Ovary (tissue), 9 donors: ENCODE results near the gene CFAP70. TPM values are rescaled to one million over a fixed set of nuclear protein-coding genes. Genes with fewer than 3 reads are reported as not detected.

ENCODE experiments used
- DNase-seq, 5 donors: peaks; one replicate each; pipeline ENCODE4 v3.0.0-alpha.2; 2019 to 2020
- H3K27ac ChIP-seq, 2 donors: fragments of 200-600 bp; one replicate each; pipeline versions ENCODE4 v1.5.1 to v1.8.0; 2019 to 2022
- H3K27me3 ChIP-seq: fragments of 200-600 bp; one replicate; pipeline ENCODE4 v1.8.0; 2022
- H3K36me3 ChIP-seq: fragments of 200-600 bp; sonication (generic); one replicate; pipeline ENCODE4 v1.5.1; 2019
- H3K4me1 ChIP-seq: one replicate; pipeline ENCODE4 v1.8.1; 2013; ENCODE audit warnings: mild to moderate bottlenecking, moderate library complexity; ENCODE audit not compliant: insufficient read depth
- H3K4me3 ChIP-seq: fragments of 200-600 bp; sonication (generic); one replicate; pipeline ENCODE4 v1.5.1; 2017
- H3K9me3 ChIP-seq, 2 donors: fragments of 200-600 bp in 1 of 2; sonication (generic) in 1 of 2; one replicate each; pipeline versions ENCODE4 v1.5.1 to v1.8.1; 2013 to 2019; ENCODE audit warnings: mild to moderate bottlenecking in 1 of 2, moderate library complexity in 1 of 2
- CTCF ChIP-seq, 3 donors: fragments of 450-650 bp in 2 of 3; fragments of 200-600 bp in 1 of 3; IDR thresholded peaks; one replicate each; pipeline versions ENCODE4 v1.5.1 to v1.8.0; 2016 to 2022; ENCODE audit warnings: antibody characterized with exemption in 3 of 3, mild to moderate bottlenecking in 1 of 3
- EP300 ChIP-seq: sonication (generic); formaldehyde crosslinking; IDR thresholded peaks from one replicate; pipeline ENCODE4 v1.6.1; 2017; ENCODE audit warnings: antibody characterized with exemption
- POLR2A ChIP-seq: fragments of 450-650 bp; IDR thresholded peaks from one replicate; pipeline ENCODE4 v1.6.1; 2017; ENCODE audit warnings: antibody characterized with exemption, mild to moderate bottlenecking, moderate library complexity
- WGBS, 3 donors: extraction: QIAGEN DNeasy Blood & Tissue Kit in 1 of 3; methylation state at CpG; one replicate each; pipeline versions ENCODE4 v1.1.5 to v1.1.7; 2013 to 2017; 5-methylcytosine and 5-hydroxymethylcytosine counted together
- intact Hi-C, 4 donors: fragments of 100-400 bp; cut with DNase I; formaldehyde crosslinking; loops; one replicate each; pipeline versions ENCODE4 v1.11.0 to v1.15.1; 2022 to 2023
- polyA plus RNA-seq, 2 donors: library from polyadenylated mRNA; stranded (reverse); fragments of 200-250 nt in 1 of 2; fragments of 350-450 nt in 1 of 2; fragmentation: Illumina TruSeq in 1 of 2; extraction: RNeasy Lipid Tissue Mini Kit (QIAGEN cat#74804) in 1 of 2; gene quantifications; one replicate each; pipeline ENCODE4 v1.2.3, GENCODE V29; 2013 to 2014
- total RNA-seq, 7 donors: library from RNA; depleted of rRNA in 2 of 7; stranded (reverse); fragments of >200 nt in 2 of 7; fragmentation: NEBNext Ultra II Directional in 3 of 7; extraction: Animal tissue kit (Norgen Biotek cat#: 25700) in 3 of 7; gene quantifications; one replicate each; pipeline versions ENCODE4 v1.1.0 to v1.2.4, GENCODE V29; 2016 to 2023
- donor health status: DM: no; HTN: no; CAD: no; lungs with moderate emphysema.
- donor health status: DM: no; HTN: no; CAD: no.
- donor health status: Bipolar disorder and iron deficiency.
- donor health status: DM: yes; HTN: yes; CAD: no.
- donor health status: DM: no; HTN: no; CAD: no.
- donor health status: DM: yes; HTN: yes; CAD: no.

CFAP70 gene
- total and polyA plus RNA-seq, 9 donors, result 1.8 to 36.9 (median 3.8) TPM

GRCh38 chr10:73215749-73216148 is 142.9 kb downstream of the CFAP70 start:
- WGBS, 3 donors, result 87 to 100% (median 98%) methylated on average over 1 of the region's 1 CpG
- DNase-seq, result no peak
- Histone ChIP-seq H3K27me3 (no peaks in the 10 kb centered on the region), H3K4me3 (no peak overlapping the region), H3K36me3 (no peaks in the 10 kb centered on the region), H3K9me3 (no peaks in the 10 kb centered on the region), H3K27ac (no peak overlapping the region), H3K4me1 (no peaks in the 10 kb centered on the region)
- intact Hi-C loops, result no loop called here
- TF ChIP-seq EP300 (no peak), CTCF (IDR thresholded peaks at IDR 0.05) (no peak), POLR2A (no peak)

- Histone ChIP-seq H3K4me1 (no peaks in the 10 kb centered on the region), H3K36me3 (no peaks in the 10 kb centered on the region), H3K4me3 (no peak overlapping the region), H3K9me3 (no peaks in the 10 kb centered on the region), H3K27me3 (no peaks in the 10 kb centered on the region), H3K27ac (no peak overlapping the region)
- intact Hi-C loops, result no loop called here
- TF ChIP-seq CTCF (IDR thresholded peaks at IDR 0.05) (no peak), POLR2A (no peak), EP300 (no peak)
- DNase-seq, result no peak
- 86 to 92% (median 92%) methylated on average over 4 of the region's 4 CpGs for WGBS, 3 donors
Measured at GRCh38 chr10:73211106-73211811, 147.4 kb downstream of the CFAP70 start.

GRCh38 chr10:73210395-73211105 is 148.1 kb downstream of the CFAP70 start:
- Histone ChIP-seq H3K27ac (no peak overlapping the region), H3K27me3 (no peaks in the 10 kb centered on the region), H3K4me3 (no peak overlapping the region), H3K36me3 (no peaks in the 10 kb centered on the region), H3K9me3 (no peaks in the 10 kb centered on the region), H3K4me1 (no peaks in the 10 kb centered on the region)
- WGBS, 3 donors, result 95 to 96% (median 96%) methylated on average over 3 of the region's 3 CpGs
- intact Hi-C loops, result no loop called here
- TF ChIP-seq CTCF (IDR thresholded peaks at IDR 0.05) (no peak), EP300 (no peak), POLR2A (no peak)
- DNase-seq, result no peak

GRCh38 chr10:73209705-73210104 is 149.0 kb downstream of the CFAP70 start:
- intact Hi-C loops, result no loop called here
- no peaks in the 10 kb centered on the region for H3K36me3 ChIP-seq
- TF ChIP-seq POLR2A (no peak), EP300 (no peak), CTCF (IDR thresholded peaks at IDR 0.05) (no peak)
- DNase-seq, result no peak
- H3K9me3 ChIP-seq, result no peaks in the 10 kb centered on the region
- no peaks in the 10 kb centered on the region for H3K27me3 ChIP-seq
- H3K4me1 ChIP-seq, result no peaks in the 10 kb centered on the region
- H3K4me3 ChIP-seq, result no peak overlapping the region
- no peak overlapping the region for H3K27ac ChIP-seq
- 67 to 83% (median 69%) methylated on average over 1 of the region's 1 CpG for WGBS, 3 donors
